Thyroid gland (tissue), 4 donors: ENCODE results near the gene ARFGEF2. TPM values are rescaled to one million over a fixed set of nuclear protein-coding genes. Genes with fewer than 3 reads are reported as not detected.

Experiments
- DNase-seq, 2 donors: peaks; one replicate each; pipeline ENCODE4 v3.0.0-alpha.2; 2019
- H3K27ac ChIP-seq, 3 donors: fragments of 200-600 bp; sonication (generic); 1 replicate in 2 of 3; 2 replicates in 1 of 3; pipeline ENCODE4 v1.5.1; 2016 to 2019; ENCODE audit warnings: mild to moderate bottlenecking in 1 of 3, moderate library complexity in 1 of 3
- H3K27me3 ChIP-seq: fragments of 200-600 bp; sonication (generic); one replicate; pipeline ENCODE4 v1.5.1; 2019
- H3K36me3 ChIP-seq, 2 donors: fragments of 200-600 bp; sonication (generic); one replicate each; pipeline ENCODE4 v1.5.1; 2016 to 2019
- H3K4me1 ChIP-seq, 2 donors: fragments of 200-600 bp; sonication (generic); one replicate each; pipeline ENCODE4 v1.5.1; 2017 to 2019
- H3K4me3 ChIP-seq, 3 donors: fragments of 200-600 bp; sonication (generic); replicated peaks in 1 of 3; 1 replicate in 2 of 3; 2 replicates in 1 of 3; pipeline ENCODE4 v1.5.1; 2016; ENCODE audit warnings: mild to moderate bottlenecking in 1 of 3
- H3K9me3 ChIP-seq: fragments of 200-600 bp; sonication (generic); one replicate; pipeline ENCODE4 v1.5.1; 2017
- POLR2A ChIP-seq, 2 donors: fragments of 450-650 bp; IDR thresholded peaks; one replicate each; pipeline ENCODE4 v1.6.1; 2017; ENCODE audit warnings: antibody characterized with exemption in 2 of 2, mild to moderate bottlenecking in 2 of 2, moderate library complexity in 1 of 2
- WGBS, 2 donors: methylation state at CpG; one replicate each; pipeline ENCODE4 v1.1.5; 2017; 5-methylcytosine and 5-hydroxymethylcytosine counted together
- intact Hi-C: fragments of 100-400 bp; cut with DNase I; formaldehyde crosslinking; loops from one replicate; pipeline ENCODE4 v1.15.1; 2023
- total RNA-seq, 4 donors: library from RNA; depleted of rRNA; stranded (reverse); fragments of >200 nt; gene quantifications; one replicate each; pipeline ENCODE4 v1.2.3, GENCODE V29; 2016
- TF ChIP-seq, protein P1 (sequence below), 6 experiments: fragments of 200-600 bp in 3 of 6; fragments of 450-650 bp in 3 of 6; sonication (generic) in 3 of 6; IDR thresholded peaks; one replicate each; pipeline ENCODE4 v1.5.1; 2016 to 2019; ENCODE audit warnings: antibody characterized with exemption in 6 of 6, mild to moderate bottlenecking in 2 of 6, inconsistent platforms in 1 of 6, moderate library complexity in 1 of 6

ARFGEF2 gene
- total RNA-seq, 4 donors from 2014 or later = 92.3 to 131 (median 101) TPM

DNA sequence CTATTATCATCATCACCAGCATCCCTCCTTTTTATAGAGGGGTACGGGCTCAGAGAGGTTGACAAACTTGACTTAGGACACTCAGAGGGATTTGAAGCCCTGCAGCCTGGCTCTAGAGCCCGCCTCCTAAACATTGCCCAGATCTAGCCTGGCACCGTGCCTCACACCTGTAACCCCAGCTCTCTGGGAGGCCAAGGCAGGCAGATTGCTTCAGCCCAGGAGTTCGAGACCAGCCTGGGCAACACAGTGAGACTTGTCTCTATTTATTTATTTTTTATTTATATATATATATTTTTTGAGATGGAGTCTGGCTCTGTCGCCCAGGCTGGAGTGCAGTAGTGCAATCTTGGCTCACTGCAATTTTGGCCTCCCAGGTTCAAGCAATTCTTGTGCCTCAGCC is 118.3 kb downstream of the ARFGEF2 start:
- H3K4me3 ChIP-seq = no peak overlapping the region
- DNase-seq = no peak
- intact Hi-C loops = no loop called here
- no peaks in the 10 kb centered on the region for H3K27me3 ChIP-seq
- 80 to 87% methylated on average over 5 of the region's 5 CpGs for WGBS, 2 donors
- peaks cover 0 to 6% of the 10 kb centered on the region in 2 donors for H3K4me1 ChIP-seq
- peaks cover 0 to under 1% of the 10 kb centered on the region in 2 donors for H3K36me3 ChIP-seq
- H3K9me3 ChIP-seq = no peaks in the 10 kb centered on the region
- H3K27ac ChIP-seq = no peak overlapping the region
- TF ChIP-seq, protein P1, sequence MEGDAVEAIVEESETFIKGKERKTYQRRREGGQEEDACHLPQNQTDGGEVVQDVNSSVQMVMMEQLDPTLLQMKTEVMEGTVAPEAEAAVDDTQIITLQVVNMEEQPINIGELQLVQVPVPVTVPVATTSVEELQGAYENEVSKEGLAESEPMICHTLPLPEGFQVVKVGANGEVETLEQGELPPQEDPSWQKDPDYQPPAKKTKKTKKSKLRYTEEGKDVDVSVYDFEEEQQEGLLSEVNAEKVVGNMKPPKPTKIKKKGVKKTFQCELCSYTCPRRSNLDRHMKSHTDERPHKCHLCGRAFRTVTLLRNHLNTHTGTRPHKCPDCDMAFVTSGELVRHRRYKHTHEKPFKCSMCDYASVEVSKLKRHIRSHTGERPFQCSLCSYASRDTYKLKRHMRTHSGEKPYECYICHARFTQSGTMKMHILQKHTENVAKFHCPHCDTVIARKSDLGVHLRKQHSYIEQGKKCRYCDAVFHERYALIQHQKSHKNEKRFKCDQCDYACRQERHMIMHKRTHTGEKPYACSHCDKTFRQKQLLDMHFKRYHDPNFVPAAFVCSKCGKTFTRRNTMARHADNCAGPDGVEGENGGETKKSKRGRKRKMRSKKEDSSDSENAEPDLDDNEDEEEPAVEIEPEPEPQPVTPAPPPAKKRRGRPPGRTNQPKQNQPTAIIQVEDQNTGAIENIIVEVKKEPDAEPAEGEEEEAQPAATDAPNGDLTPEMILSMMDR (IDR thresholded peaks at IDR 0.05) = no peak
- TF ChIP-seq POLR2A (IDR thresholded peaks at IDR 0.05) = no peak

DNA sequence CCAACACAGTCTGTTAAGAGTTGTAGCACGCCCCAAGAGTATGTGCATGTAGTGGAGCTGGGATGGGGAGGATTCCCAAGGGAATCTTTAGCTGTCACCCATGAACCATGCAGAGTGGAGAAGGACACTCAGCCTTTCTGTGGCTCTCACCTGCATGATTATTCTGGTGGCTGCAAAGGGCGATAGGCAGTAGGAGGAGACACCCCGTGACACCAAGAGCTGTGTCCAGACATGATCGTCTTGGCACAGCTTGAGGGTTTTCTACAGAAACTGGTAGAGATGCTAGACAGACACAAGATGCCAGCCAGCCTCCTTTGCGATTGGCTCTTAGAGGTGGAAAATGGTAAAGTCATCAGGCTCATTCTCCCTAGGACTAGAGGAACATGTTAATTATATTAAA is 121.5 kb downstream of the ARFGEF2 start:
- intact Hi-C loops = no loop called here
- Histone ChIP-seq H3K27me3 (no peaks in the 10 kb centered on the region), H3K4me3 (no peak overlapping the region), H3K36me3 (no peaks in the 10 kb centered on the region), H3K4me1 (peaks cover 8 to 12% of the 10 kb centered on the region in 2 donors), H3K9me3 (no peaks in the 10 kb centered on the region), H3K27ac (peak overlapping the region in 1 of 3 donors; percentile 43)
- WGBS, 2 donors = 43 to 51% methylated on average over 5 of the region's 5 CpGs
- TF ChIP-seq, protein P1 (IDR thresholded peaks at IDR 0.05) = no peak
- TF ChIP-seq POLR2A (IDR thresholded peaks at IDR 0.05) = no peak
- DNase-seq = peak; percentile 48 to 53

DNA sequence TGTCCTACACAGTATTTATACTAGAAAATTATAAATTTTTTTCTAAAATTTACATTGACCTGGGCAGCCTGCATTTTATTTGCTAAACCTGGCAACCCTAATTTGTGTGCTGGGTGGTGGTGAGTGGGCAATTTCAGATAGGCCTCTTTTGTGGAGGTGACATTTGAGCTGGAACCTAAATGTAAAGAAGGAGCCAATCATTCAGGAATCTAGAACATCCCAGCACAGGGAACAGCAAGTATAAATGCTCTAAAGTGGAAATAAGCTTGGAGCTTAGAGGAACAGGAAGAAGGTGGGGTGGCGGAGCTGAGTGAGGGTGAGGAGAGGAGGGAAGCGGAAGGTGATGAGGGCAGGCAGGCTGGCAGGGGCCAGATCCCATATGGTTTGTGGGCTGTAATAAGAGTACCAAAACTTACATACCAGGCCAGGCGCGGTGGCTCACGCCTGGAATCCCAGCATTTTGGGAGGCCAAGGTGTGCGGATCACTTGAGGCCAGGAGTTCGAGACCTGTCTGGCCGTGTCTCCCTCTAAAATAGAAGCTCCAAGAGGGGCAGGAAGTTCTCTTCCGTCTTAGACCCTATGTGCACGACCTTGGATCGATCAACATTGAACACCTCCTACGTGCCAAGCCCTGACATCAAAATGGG is 124.1 kb downstream of the ARFGEF2 start:
- TF ChIP-seq, protein P1 (IDR thresholded peaks at IDR 0.05) = no peak
- TF ChIP-seq POLR2A (IDR thresholded peaks at IDR 0.05) = no peak
- DNase-seq = peak in 1 of 2 donors; percentile 28
- Histone ChIP-seq H3K36me3 (no peaks in the 10 kb centered on the region), H3K4me1 (peaks cover 10 to 14% of the 10 kb centered on the region in 2 donors), H3K9me3 (no peaks in the 10 kb centered on the region), H3K27ac (peak overlapping the region; percentile 83 to 96 (median 92)), H3K27me3 (no peaks in the 10 kb centered on the region), H3K4me3 (peak overlapping the region in 2 of 3 donors; percentile 89 to 95)
- intact Hi-C loops = no loop called here
- 23 to 26% methylated on average over 12 of the region's 12 CpGs for WGBS, 2 donors

DNA sequence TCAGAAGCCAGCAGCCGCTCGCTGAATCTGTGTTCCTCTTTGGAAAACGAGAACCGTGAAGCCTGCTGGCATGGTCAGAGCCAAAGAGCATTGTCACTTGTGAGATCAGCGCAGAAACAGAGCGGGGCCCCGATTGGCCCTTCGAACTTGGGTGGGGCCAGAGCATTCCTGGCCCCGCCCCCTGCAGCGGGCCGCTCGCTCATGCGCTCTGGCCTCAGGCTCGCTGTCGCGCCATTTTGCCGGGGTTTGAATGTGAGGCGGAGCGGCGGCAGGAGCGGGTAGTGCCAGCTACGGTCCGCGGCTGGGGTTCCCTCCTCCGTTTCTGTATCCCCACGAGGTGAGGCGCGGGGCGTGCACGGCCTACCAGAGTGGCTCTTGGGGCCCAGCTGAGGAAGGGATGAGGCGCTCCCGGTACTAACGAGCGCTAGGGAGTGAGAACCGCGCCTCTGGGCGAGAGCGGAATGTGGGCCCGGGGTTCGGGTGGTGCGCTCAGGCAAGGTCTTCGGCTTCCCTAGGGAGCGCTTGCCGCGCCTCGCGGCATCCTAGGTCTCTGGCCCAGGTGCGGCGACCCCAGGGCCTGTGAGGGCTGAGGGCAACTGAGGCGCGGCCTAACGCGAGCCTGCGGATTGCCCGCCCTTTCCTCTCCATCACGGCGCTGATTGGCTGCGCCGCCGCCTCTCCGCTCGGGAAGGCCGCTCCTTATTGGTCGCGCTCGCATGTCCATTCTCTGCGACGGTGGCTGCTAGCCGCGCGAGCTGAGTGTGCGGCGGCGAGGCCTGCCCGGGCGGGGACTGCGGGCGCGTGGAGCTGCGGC is 124.8 kb downstream of the ARFGEF2 start, which contains the start of gene CSE1L:
CSE1L (plus strand) TSS at position 226 of the 814 bp plus-strand sequence. CDS start 12,152 bp downstream, outside the sequence.
- TF ChIP-seq, protein P1 (IDR thresholded peaks at IDR 0.05) = peak in 3 of 6 experiments; percentile 48 to 58 (median 50)
- peak; percentile 57 to 87 for TF ChIP-seq POLR2A (IDR thresholded peaks at IDR 0.05)
- H3K4me1 ChIP-seq = peaks cover 10 to 14% of the 10 kb centered on the region in 2 donors
- intact Hi-C loops = no loop called here
- H3K9me3 ChIP-seq = no peaks in the 10 kb centered on the region
- H3K27ac ChIP-seq = peak within 1 kb of the TSS; percentile 83 to 96 (median 92)
- DNase-seq = peak; percentile 94 to 96
- 1% methylated on average over 16 to 34 of the region's 80 CpGs for WGBS, 2 donors
- H3K36me3 ChIP-seq = no peaks in the 10 kb centered on the region
- no peaks in the 10 kb centered on the region for H3K27me3 ChIP-seq
- peak within 1 kb of the TSS; percentile 68 to 95 (median 89) for H3K4me3 ChIP-seq
